ENCODE measurements around the gene TCF4. TPM values are rescaled to one million over a fixed set of nuclear protein-coding genes. Genes with fewer than 3 reads are reported as not detected.

TCF4 gene
- total RNA-seq, 4 donors from 2014 or later, result 60.9 to 98.4 (median 83.4) TPM

GRCh38 chr18:55353391-55353790 is 234.6 kb downstream of the TCF4 start:
- no peak for DNase-seq (ENCODE audit: low spot score in 2 of 2)
- WGBS, 2 donors, result 71 to 74% methylated on average over 3 of the region's 3 CpGs
- intact Hi-C loops (cut with DNase I; ENCODE audit: low total_unique reads), result no loop called here
- H3K4me3 ChIP-seq (ENCODE audit: low read depth, poor library complexity, severe bottlenecking), result no peak overlapping the region
- TF ChIP-seq POLR2A (IDR thresholded peaks at IDR 0.05), result no peak

- WGBS, 2 donors, result 81 to 86% methylated on average over 3 of the region's 3 CpGs
- TF ChIP-seq POLR2A (IDR thresholded peaks at IDR 0.05) (no peak), CTCF (IDR thresholded peaks at IDR 0.05) (no peak)
- no peak for DNase-seq (ENCODE audit: low spot score in 2 of 2)
- H3K4me3 ChIP-seq (ENCODE audit: low read depth, poor library complexity, severe bottlenecking), result no peak overlapping the region
- intact Hi-C loops (cut with DNase I; ENCODE audit: low total_unique reads), result no loop called here
These were observed 235.8 kb downstream of the TCF4 start for GRCh38 chr18:55351980-55352714.

GRCh38 chr18:55351241-55351691 is 236.7 kb downstream of the TCF4 start:
- H3K4me3 ChIP-seq (ENCODE audit: low read depth, poor library complexity, severe bottlenecking), result no peak overlapping the region
- intact Hi-C loops (cut with DNase I; ENCODE audit: low total_unique reads), result no loop called here
- no peak for DNase-seq (ENCODE audit: low spot score in 2 of 2)
- no peak for TF ChIP-seq POLR2A (IDR thresholded peaks at IDR 0.05)
- no peak for TF ChIP-seq CTCF (IDR thresholded peaks at IDR 0.05)
- WGBS, 2 donors, result 69 to 83% methylated on average over 6 of the region's 6 CpGs

GRCh38 chr18:55349685-55350084 is 238.3 kb downstream of the TCF4 start:
- TF ChIP-seq POLR2A (IDR thresholded peaks at IDR 0.05) (no peak), CTCF (IDR thresholded peaks at IDR 0.05) (no peak)
- intact Hi-C loops (cut with DNase I; ENCODE audit: low total_unique reads), result no loop called here
- DNase-seq (ENCODE audit: low spot score in 2 of 2), result no peak
- WGBS, 2 donors, result 57 to 76% methylated on average over 1 of the region's 1 CpG
- no peak overlapping the region for H3K4me3 ChIP-seq (ENCODE audit: low read depth, poor library complexity, severe bottlenecking)

GRCh38 chr18:55346961-55347740 is 240.8 kb downstream of the TCF4 start:
- 86 to 88% methylated on average over 16 of the region's 16 CpGs for WGBS, 2 donors
- TF ChIP-seq POLR2A (IDR thresholded peaks at IDR 0.05) (no peak), CTCF (IDR thresholded peaks at IDR 0.05) (no peak)
- H3K4me3 ChIP-seq (ENCODE audit: low read depth, poor library complexity, severe bottlenecking), result no peak overlapping the region
- intact Hi-C loops (cut with DNase I; ENCODE audit: low total_unique reads), result no loop called here
- DNase-seq (ENCODE audit: low spot score in 2 of 2), result no peak

GRCh38 chr18:55346387-55346786 is 241.6 kb downstream of the TCF4 start:
- 59 to 83% methylated on average over 3 of the region's 3 CpGs for WGBS, 2 donors
- intact Hi-C loops (cut with DNase I; ENCODE audit: low total_unique reads), result no loop called here
- DNase-seq (ENCODE audit: low spot score in 2 of 2), result no peak
- TF ChIP-seq POLR2A (IDR thresholded peaks at IDR 0.05), result no peak
- no peak for TF ChIP-seq CTCF (IDR thresholded peaks at IDR 0.05)
- H3K4me3 ChIP-seq (ENCODE audit: low read depth, poor library complexity, severe bottlenecking), result no peak overlapping the region
